ENCODE results near the gene SNAP23. TPM values are rescaled to one million over a fixed set of nuclear protein-coding genes. Genes with fewer than 3 reads are reported as not detected.
A peak's percentile ranks its signal among the peaks of the same experiment; 100 is the strongest.
"Not testable (repeated sequence)": the region's sequence is repeated elsewhere in the genome, so short reads cannot be mapped to it uniquely, and the experiment has no call there.

Gene SNAP23
- total RNA-seq, 1 donor from 2014 or later, result 57.4 TPM

DNA sequence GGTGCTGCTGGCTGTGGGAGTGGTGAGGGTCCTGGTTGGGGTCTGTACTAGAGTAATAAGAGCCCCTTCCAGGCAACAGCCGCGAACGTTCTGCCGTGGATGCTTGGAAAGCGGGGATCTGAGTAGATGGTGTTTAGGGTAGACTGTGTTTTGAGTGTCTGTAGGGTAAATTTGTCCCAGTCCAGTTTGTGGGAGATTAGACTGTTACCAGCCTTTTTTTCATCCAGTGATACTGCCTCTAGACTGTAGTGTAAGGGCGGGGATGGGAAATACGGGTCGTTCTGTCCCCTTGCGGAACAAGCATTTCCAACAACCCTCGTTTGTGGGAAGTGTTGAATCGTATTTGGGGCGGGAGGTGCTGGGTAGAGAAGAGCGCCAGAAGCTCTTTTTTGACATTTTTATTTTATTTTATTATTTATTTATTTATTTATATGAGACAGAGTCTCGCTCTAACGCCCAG, 53.6 kb downstream of the SNAP23 start:
- Mint-ChIP-seq H3K36me3 (ENCODE audit: insufficient read depth) (peaks cover 3% of the 10 kb centered on the region), H3K4me1 (ENCODE audit: low read depth) (peaks cover 18% of the 10 kb centered on the region), H3K27me3 (no peaks in the 10 kb centered on the region), H3K9me3 (ENCODE audit: low read depth) (no peaks in the 10 kb centered on the region), H3K4me3 (ENCODE audit: low read depth) (peak overlapping the region; percentile 99), H3K27ac (peak overlapping the region; percentile 98)
- TF ChIP-seq, protein P1, sequence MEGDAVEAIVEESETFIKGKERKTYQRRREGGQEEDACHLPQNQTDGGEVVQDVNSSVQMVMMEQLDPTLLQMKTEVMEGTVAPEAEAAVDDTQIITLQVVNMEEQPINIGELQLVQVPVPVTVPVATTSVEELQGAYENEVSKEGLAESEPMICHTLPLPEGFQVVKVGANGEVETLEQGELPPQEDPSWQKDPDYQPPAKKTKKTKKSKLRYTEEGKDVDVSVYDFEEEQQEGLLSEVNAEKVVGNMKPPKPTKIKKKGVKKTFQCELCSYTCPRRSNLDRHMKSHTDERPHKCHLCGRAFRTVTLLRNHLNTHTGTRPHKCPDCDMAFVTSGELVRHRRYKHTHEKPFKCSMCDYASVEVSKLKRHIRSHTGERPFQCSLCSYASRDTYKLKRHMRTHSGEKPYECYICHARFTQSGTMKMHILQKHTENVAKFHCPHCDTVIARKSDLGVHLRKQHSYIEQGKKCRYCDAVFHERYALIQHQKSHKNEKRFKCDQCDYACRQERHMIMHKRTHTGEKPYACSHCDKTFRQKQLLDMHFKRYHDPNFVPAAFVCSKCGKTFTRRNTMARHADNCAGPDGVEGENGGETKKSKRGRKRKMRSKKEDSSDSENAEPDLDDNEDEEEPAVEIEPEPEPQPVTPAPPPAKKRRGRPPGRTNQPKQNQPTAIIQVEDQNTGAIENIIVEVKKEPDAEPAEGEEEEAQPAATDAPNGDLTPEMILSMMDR (IDR thresholded peaks at IDR 0.05; ENCODE audit: unreplicated experiment), result no peak
- DNase-seq (ENCODE audit: low spot score, unreplicated experiment), result no peak

DNA sequence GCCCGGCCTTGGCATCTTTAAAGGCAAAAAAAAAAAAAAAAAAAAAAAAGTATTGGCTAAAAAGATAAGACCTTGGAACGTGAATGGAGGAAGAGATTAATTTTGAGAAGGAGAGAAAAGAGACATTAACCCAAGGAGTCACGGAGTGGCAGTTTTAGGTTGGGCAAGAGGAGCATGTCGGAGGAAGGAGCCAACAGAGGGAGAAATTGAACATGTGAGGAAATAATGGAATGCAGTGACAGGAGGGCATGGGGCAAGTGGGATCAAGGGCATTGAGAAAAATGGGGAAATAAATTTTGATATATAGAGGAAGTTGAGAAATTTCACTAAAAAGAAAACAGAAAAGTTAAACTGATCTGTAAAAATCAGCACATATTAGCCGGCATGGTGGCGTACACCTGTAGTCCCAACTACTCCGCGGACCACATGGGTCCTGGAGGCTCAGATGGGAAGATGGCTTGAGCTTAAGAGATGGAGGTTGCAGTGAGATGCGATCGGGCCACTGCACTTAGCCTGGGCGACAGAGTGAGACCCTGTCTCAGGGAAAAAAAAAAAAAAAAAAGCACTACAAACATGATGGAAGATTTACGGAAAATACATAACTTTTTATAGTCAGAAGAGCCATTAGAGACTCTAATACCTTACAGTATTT, 54.4 kb downstream of the SNAP23 start:
- Mint-ChIP-seq H3K4me1 (ENCODE audit: low read depth) (peaks cover 18% of the 10 kb centered on the region), H3K36me3 (ENCODE audit: insufficient read depth) (peaks cover 3% of the 10 kb centered on the region), H3K4me3 (ENCODE audit: low read depth) (peak overlapping the region; percentile 99), H3K9me3 (ENCODE audit: low read depth) (no peaks in the 10 kb centered on the region), H3K27ac (peak overlapping the region; percentile 41), H3K27me3 (no peaks in the 10 kb centered on the region)
- TF ChIP-seq, protein P1 (IDR thresholded peaks at IDR 0.05; ENCODE audit: unreplicated experiment), result no peak
- DNase-seq (ENCODE audit: low spot score, unreplicated experiment), result no peak

DNA sequence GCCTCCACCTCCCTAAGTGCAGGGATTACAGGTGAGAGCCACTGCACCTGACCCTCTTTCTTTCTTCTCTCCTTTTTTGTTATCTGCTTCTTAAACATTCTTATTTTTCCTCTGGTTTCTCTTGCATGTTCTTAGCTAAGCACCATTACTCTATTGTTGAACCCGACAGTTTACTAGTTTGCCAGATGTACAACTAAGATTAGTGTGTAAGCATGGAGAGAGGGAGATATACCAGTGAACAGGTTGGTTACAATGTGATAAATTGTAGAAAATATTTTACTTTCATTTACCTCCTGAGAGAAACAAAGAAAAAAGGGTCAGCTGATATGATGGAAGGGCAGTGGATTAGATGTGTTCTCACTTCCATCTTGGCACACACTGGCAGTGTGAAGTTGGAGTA, 58.1 kb downstream of the SNAP23 start:
- TF ChIP-seq, protein P1 (IDR thresholded peaks at IDR 0.05; ENCODE audit: unreplicated experiment), result no peak
- no peak overlapping the region for H3K4me3 Mint-ChIP-seq (ENCODE audit: low read depth)
- H3K27me3 Mint-ChIP-seq, result no peaks in the 10 kb centered on the region
- H3K9me3 Mint-ChIP-seq (ENCODE audit: low read depth), result no peaks in the 10 kb centered on the region
- DNase-seq (ENCODE audit: low spot score, unreplicated experiment), result no peak
- peaks cover 2% of the 10 kb centered on the region for H3K36me3 Mint-ChIP-seq (ENCODE audit: insufficient read depth)
- H3K4me1 Mint-ChIP-seq (ENCODE audit: low read depth), result peaks cover 7% of the 10 kb centered on the region
- peak overlapping the region; percentile 34 for H3K27ac Mint-ChIP-seq

DNA sequence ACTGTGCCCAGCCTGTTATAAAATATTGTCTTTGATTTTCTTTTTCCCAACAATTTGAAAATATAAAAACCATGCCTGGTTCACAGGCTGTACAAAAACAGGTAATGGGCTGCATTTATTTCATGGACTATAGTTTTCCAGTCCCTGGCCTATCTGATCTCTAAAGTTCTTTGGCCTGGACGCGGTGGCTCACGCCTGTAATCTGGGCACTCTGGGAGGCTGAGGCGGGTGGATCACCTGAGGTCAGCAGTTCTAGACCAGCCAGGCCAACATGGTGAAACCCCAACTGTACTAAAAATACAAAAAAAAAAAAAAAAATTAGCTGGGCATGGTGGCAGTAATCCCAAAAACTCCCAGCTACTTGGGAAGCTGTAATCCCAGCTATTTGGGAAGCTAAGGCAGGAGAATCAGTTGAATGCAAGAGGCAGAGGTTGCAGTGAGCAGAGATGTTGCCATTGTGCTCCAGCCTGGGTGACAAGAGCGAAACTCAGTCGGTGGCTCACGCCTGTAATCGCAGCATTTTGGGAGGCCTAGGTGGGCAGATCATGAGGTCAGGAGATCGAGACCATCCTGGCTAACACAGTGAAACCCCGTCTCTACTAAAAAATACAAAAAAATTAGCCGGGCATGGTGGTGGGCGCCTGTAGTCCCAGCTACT, 61.2 kb downstream of the SNAP23 start:
- H3K4me1 Mint-ChIP-seq (ENCODE audit: low read depth); DNase-seq (ENCODE audit: low spot score, unreplicated experiment); H3K27me3 Mint-ChIP-seq; H3K27ac Mint-ChIP-seq; H3K36me3 Mint-ChIP-seq (ENCODE audit: insufficient read depth); H3K4me3 Mint-ChIP-seq (ENCODE audit: low read depth); H3K9me3 Mint-ChIP-seq (ENCODE audit: low read depth): not testable (repeated sequence)

DNA sequence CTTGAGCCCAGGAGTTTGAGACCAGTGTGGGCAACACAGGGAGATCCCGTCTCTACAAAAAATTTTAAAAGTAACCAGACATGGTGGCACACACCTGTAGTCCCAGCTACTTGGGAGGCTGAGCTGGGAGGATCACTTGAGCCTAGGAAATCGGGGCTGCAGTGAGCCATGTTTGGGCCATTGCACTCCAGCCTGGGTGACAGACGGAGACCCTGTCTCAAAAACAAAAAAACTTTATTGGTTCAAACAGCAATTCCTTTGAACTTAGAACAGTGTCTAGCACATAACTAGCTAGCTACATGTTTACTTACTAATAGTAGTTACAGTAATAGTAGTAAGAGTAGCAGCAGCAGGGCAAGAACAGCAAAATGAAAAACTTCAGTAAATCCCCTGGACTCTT, 63.3 kb downstream of the SNAP23 start:
- Mint-ChIP-seq H3K9me3 (ENCODE audit: low read depth) (no peaks in the 10 kb centered on the region), H3K27me3 (no peaks in the 10 kb centered on the region), H3K27ac (no peak overlapping the region), H3K4me3 (ENCODE audit: low read depth) (no peak overlapping the region), H3K4me1 (ENCODE audit: low read depth) (no peaks in the 10 kb centered on the region), H3K36me3 (ENCODE audit: insufficient read depth) (peaks cover 2% of the 10 kb centered on the region)
- no peak for DNase-seq (ENCODE audit: low spot score, unreplicated experiment)
- TF ChIP-seq, protein P1 (IDR thresholded peaks at IDR 0.05; ENCODE audit: unreplicated experiment), result no peak
